Measurements from ENCODE around the gene SCRN3. TPM values are rescaled to one million over a fixed set of nuclear protein-coding genes. Genes with fewer than 3 reads are reported as not detected.
A peak's percentile ranks its signal among the peaks of the same experiment; 100 is the strongest.

SCRN3 gene
- polyA plus RNA-seq, 3 donors: 6.5 to 11.2 (median 7.2) TPM

- no peak overlapping the region for H3K27ac Mint-ChIP-seq
- no peak overlapping the region for H3K4me3 Mint-ChIP-seq
- H3K27ac ChIP-seq (ENCODE audit: low read depth in 1 of 2, low read length in 2 of 2): no peak overlapping the region
- H3K27me3 Mint-ChIP-seq (ENCODE audit: low read depth in 3 of 3): no peaks in the 10 kb centered on the region
- H3K4me1 Mint-ChIP-seq: no peaks in the 10 kb centered on the region
- H3K4me2 ChIP-seq (replicated peaks; ENCODE audit: extremely low read depth, low read length, poor library complexity, severe bottlenecking): no peak overlapping the region
- no peak for DNase-seq
- H3K9ac ChIP-seq (ENCODE audit: insufficient read depth, low read length, poor library complexity, severe bottlenecking): no peak overlapping the region
- H3K36me3 Mint-ChIP-seq: peaks cover 68 to 84% of the 10 kb centered on the region in 2 donors
- no peaks in the 10 kb centered on the region for H3K4me1 ChIP-seq (ENCODE audit: control insufficient read depth in 1 of 2, insufficient read depth in 2 of 2, low read length in 2 of 2)
- TF ChIP-seq CTCF (IDR thresholded peaks at IDR 0.05): no peak
- no peak overlapping the region for H2AFZ ChIP-seq (ENCODE audit: insufficient read depth, low read depth, low read length, poor library complexity, severe bottlenecking)
- peaks cover 67 to 99% of the 10 kb centered on the region in 2 donors for H3K36me3 ChIP-seq (replicated peaks in 1 of 2; ENCODE audit: control insufficient read depth in 1 of 2, insufficient read depth in 2 of 2, low read length in 2 of 2)
- intact Hi-C loops (cut with micrococcal nuclease): no loop called here
- H3K9me3 ChIP-seq (replicated peaks in 1 of 2; ENCODE audit: control insufficient read depth in 1 of 2, insufficient read depth in 1 of 2, low read length in 2 of 2): peaks cover 10 to 18% of the 10 kb centered on the region in 2 donors
- peaks cover 25% of the 10 kb centered on the region for H4K20me1 ChIP-seq (ENCODE audit: insufficient read depth, low read length)
- peaks cover 7 to 28% (median 22%) of the 10 kb centered on the region in 7 donors for H3K9me3 Mint-ChIP-seq
- H3K27me3 ChIP-seq (ENCODE audit: control insufficient read depth in 2 of 2, insufficient read depth in 2 of 2, low read length in 2 of 2): no peaks in the 10 kb centered on the region
- H3K4me3 ChIP-seq (replicated peaks in 1 of 3; ENCODE audit: low read depth in 2 of 3, low read length in 3 of 3): no peak overlapping the region
- no CpG with 5 or more reads among the region's 1 CpG for WGBS (ENCODE audit: insufficient coverage)
- no peaks in the 10 kb centered on the region for H3K79me2 ChIP-seq (ENCODE audit: insufficient read depth, low read length)
Measured at GRCh38 chr2:174368691-174369090, 26.8 kb upstream of the SCRN3 start.

GRCh38 chr2:174376967-174377366 lies 18.6 kb upstream of the SCRN3 start:
- no peaks in the 10 kb centered on the region for H3K9me3 ChIP-seq (replicated peaks in 1 of 2; ENCODE audit: control insufficient read depth in 1 of 2, insufficient read depth in 1 of 2, low read length in 2 of 2)
- TF ChIP-seq CTCF (IDR thresholded peaks at IDR 0.05): no peak
- no peak overlapping the region for H3K4me2 ChIP-seq (replicated peaks; ENCODE audit: extremely low read depth, low read length, poor library complexity, severe bottlenecking)
- H3K4me1 Mint-ChIP-seq: no peaks in the 10 kb centered on the region
- H2AFZ ChIP-seq (ENCODE audit: insufficient read depth, low read depth, low read length, poor library complexity, severe bottlenecking): no peak overlapping the region
- H3K36me3 Mint-ChIP-seq: peaks cover 78 to 90% of the 10 kb centered on the region in 2 donors
- no peak overlapping the region for H3K4me3 ChIP-seq (replicated peaks in 1 of 3; ENCODE audit: low read depth in 2 of 3, low read length in 3 of 3)
- no peaks in the 10 kb centered on the region for H3K4me1 ChIP-seq (ENCODE audit: control insufficient read depth in 1 of 2, insufficient read depth in 2 of 2, low read length in 2 of 2)
- H3K27me3 Mint-ChIP-seq (ENCODE audit: low read depth in 3 of 3): peaks cover 0 to 2% (median 0%) of the 10 kb centered on the region in 3 donors
- no peak overlapping the region for H3K9ac ChIP-seq (ENCODE audit: insufficient read depth, low read length, poor library complexity, severe bottlenecking)
- no peak overlapping the region for H3K27ac ChIP-seq (ENCODE audit: low read depth in 1 of 2, low read length in 2 of 2)
- peaks cover 95 to 100% of the 10 kb centered on the region in 2 donors for H3K36me3 ChIP-seq (replicated peaks in 1 of 2; ENCODE audit: control insufficient read depth in 1 of 2, insufficient read depth in 2 of 2, low read length in 2 of 2)
- peaks cover under 1% of the 10 kb centered on the region for H3K79me2 ChIP-seq (ENCODE audit: insufficient read depth, low read length)
- peaks cover 20% of the 10 kb centered on the region for H4K20me1 ChIP-seq (ENCODE audit: insufficient read depth, low read length)
- no peaks in the 10 kb centered on the region for H3K9me3 Mint-ChIP-seq
- peak overlapping the region in 1 of 7 donors; percentile 37 for H3K27ac Mint-ChIP-seq
- WGBS (ENCODE audit: insufficient coverage): no CpG with 5 or more reads among the region's 2 CpGs
- no peaks in the 10 kb centered on the region for H3K27me3 ChIP-seq (ENCODE audit: control insufficient read depth in 2 of 2, insufficient read depth in 2 of 2, low read length in 2 of 2)
- DNase-seq: no peak
- no peak overlapping the region for H3K4me3 Mint-ChIP-seq
- intact Hi-C loops (cut with micrococcal nuclease): no loop called here

Measured in CD14-positive monocyte (primary cell).